ENCODE data around the gene OR2B3. TPM values are rescaled to one million over a fixed set of nuclear protein-coding genes. Genes with fewer than 3 reads are reported as not detected.
A peak's percentile ranks its signal among the peaks of the same experiment; 100 is the strongest.

Gene OR2B3
- total RNA-seq, 1 donor from 2014 or later = not detected

DNA sequence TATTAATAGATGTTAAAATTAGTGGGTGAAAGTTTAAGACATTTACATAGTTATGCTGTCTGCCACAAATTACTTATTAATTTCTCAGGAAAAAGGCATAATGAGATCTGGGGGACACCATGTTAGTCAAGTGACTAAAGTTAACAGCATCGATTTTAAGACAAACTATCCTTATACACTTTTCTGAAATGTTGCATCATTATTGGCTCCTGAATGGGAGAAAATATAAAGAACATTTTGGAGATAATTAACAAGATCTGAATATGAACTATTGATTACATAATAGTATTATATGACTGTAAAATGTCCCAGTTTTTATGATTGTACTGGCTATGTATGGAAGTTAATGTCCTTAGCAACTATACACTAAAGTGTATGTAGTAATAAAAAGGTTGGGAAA lies 7.9 kb downstream of the OR2B3 start:
- Mint-ChIP-seq H3K9me3 (ENCODE audit: unreplicated experiment) (no peaks in the 10 kb centered on the region), H3K36me3 (ENCODE audit: low read depth, unreplicated experiment) (no peaks in the 10 kb centered on the region), H3K4me3 (ENCODE audit: unreplicated experiment) (no peak overlapping the region), H3K27ac (ENCODE audit: unreplicated experiment) (no peak overlapping the region), H3K4me1 (ENCODE audit: low read depth, unreplicated experiment) (no peaks in the 10 kb centered on the region), H3K27me3 (ENCODE audit: low read depth, unreplicated experiment) (peaks cover 20% of the 10 kb centered on the region)
- no peaks in the 10 kb centered on the region for H3K36me3 ChIP-seq (ENCODE audit: insufficient read depth, low read length)
- DNase-seq (ENCODE audit: low read depth) = no peak
- TF ChIP-seq, protein P1, sequence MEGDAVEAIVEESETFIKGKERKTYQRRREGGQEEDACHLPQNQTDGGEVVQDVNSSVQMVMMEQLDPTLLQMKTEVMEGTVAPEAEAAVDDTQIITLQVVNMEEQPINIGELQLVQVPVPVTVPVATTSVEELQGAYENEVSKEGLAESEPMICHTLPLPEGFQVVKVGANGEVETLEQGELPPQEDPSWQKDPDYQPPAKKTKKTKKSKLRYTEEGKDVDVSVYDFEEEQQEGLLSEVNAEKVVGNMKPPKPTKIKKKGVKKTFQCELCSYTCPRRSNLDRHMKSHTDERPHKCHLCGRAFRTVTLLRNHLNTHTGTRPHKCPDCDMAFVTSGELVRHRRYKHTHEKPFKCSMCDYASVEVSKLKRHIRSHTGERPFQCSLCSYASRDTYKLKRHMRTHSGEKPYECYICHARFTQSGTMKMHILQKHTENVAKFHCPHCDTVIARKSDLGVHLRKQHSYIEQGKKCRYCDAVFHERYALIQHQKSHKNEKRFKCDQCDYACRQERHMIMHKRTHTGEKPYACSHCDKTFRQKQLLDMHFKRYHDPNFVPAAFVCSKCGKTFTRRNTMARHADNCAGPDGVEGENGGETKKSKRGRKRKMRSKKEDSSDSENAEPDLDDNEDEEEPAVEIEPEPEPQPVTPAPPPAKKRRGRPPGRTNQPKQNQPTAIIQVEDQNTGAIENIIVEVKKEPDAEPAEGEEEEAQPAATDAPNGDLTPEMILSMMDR (IDR thresholded peaks at IDR 0.05; ENCODE audit: insufficient read depth, low read depth, low read length) = no peak
- TF ChIP-seq EZH2 (IDR thresholded peaks at IDR 0.05; ENCODE audit: insufficient read depth, low read length) = no peak
- no peaks in the 10 kb centered on the region for H4K20me1 ChIP-seq (ENCODE audit: insufficient read depth, low read length)
- H3K27ac ChIP-seq (ENCODE audit: low read depth, low read length) = no peak overlapping the region
- H2AFZ ChIP-seq (ENCODE audit: low read depth, low read length) = no peak overlapping the region
- no peaks in the 10 kb centered on the region for H3K79me2 ChIP-seq (ENCODE audit: insufficient read depth, low read length)
- H3K9me3 ChIP-seq (ENCODE audit: insufficient read depth, low read depth, low read length) = peaks cover 2% of the 10 kb centered on the region
- H3K4me2 ChIP-seq (ENCODE audit: low read length) = no peak overlapping the region
- H3K4me3 ChIP-seq (ENCODE audit: insufficient read depth, low read depth, low read length) = no peak overlapping the region
- H3K9ac ChIP-seq (ENCODE audit: low read length) = no peak overlapping the region
- no peak for FAIRE-seq
- no peaks in the 10 kb centered on the region for H3K4me1 ChIP-seq (ENCODE audit: insufficient read depth, low read length)
- H3K27me3 ChIP-seq (ENCODE audit: insufficient read depth, low read length) = no peaks in the 10 kb centered on the region

DNA sequence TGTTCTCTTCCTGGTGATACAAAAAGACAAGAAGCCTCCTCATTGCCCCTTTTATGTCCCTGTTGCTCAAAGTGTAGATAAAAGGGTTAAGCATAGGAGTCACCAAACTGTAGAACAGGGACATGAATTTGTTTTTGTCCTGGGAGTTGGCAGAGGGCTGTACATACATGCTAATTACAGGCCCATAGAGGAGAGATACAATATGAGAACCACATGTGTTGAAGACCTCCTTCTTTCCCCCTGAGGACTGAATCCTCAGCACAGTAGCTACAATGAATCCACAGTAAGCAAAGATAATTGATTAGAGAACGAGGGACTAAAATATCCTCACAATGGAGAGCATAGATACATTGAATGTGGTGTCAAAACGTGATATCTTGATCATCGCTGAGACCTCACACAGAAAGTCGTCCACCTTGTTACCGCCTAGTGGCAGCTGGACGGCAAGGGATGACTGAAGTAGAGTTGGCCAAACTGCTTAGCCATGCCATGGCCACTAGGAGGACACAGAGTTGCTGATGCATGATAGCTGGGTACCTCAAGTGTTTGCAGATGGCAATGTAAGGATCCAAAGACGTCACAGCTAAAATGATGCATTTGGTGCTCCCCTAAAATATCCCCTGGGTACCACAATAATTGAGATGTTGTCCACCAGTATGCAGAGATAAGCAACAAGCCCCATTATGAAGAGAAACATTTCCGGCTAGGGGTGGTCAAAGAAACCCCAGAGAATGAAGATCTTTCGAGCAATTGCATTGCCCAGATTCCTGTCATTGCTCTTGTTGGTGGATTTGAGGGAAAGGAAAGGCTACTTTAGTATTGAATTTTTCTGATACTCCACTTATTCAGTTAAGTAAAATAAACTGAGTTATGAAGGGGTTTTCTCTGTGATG lies 15.0 kb downstream of the OR2B3 start:
- no peak for DNase-seq (ENCODE audit: low read depth)
- H3K4me3 ChIP-seq (ENCODE audit: insufficient read depth, low read depth, low read length) = no peak overlapping the region
- H2AFZ ChIP-seq (ENCODE audit: low read depth, low read length) = no peak overlapping the region
- Mint-ChIP-seq H3K27ac (ENCODE audit: unreplicated experiment) (no peak overlapping the region), H3K4me3 (ENCODE audit: unreplicated experiment) (no peak overlapping the region), H3K27me3 (ENCODE audit: low read depth, unreplicated experiment) (peaks cover 9% of the 10 kb centered on the region), H3K4me1 (ENCODE audit: low read depth, unreplicated experiment) (peaks cover 6% of the 10 kb centered on the region), H3K36me3 (ENCODE audit: low read depth, unreplicated experiment) (no peaks in the 10 kb centered on the region), H3K9me3 (ENCODE audit: unreplicated experiment) (no peaks in the 10 kb centered on the region)
- H3K9ac ChIP-seq (ENCODE audit: low read length) = no peak overlapping the region
- H3K27me3 ChIP-seq (ENCODE audit: insufficient read depth, low read length) = no peaks in the 10 kb centered on the region
- FAIRE-seq = no peak
- H3K4me1 ChIP-seq (ENCODE audit: insufficient read depth, low read length) = no peaks in the 10 kb centered on the region
- no peak for TF ChIP-seq EZH2 (IDR thresholded peaks at IDR 0.05; ENCODE audit: insufficient read depth, low read length)
- TF ChIP-seq, protein P1 (IDR thresholded peaks at IDR 0.05; ENCODE audit: insufficient read depth, low read depth, low read length) = peak; percentile 34
- no peak overlapping the region for H3K27ac ChIP-seq (ENCODE audit: low read depth, low read length)
- no peaks in the 10 kb centered on the region for H3K36me3 ChIP-seq (ENCODE audit: insufficient read depth, low read length)
- no peaks in the 10 kb centered on the region for H3K79me2 ChIP-seq (ENCODE audit: insufficient read depth, low read length)
- no peaks in the 10 kb centered on the region for H4K20me1 ChIP-seq (ENCODE audit: insufficient read depth, low read length)
- no peak overlapping the region for H3K4me2 ChIP-seq (ENCODE audit: low read length)
- no peaks in the 10 kb centered on the region for H3K9me3 ChIP-seq (ENCODE audit: insufficient read depth, low read depth, low read length)

DNA sequence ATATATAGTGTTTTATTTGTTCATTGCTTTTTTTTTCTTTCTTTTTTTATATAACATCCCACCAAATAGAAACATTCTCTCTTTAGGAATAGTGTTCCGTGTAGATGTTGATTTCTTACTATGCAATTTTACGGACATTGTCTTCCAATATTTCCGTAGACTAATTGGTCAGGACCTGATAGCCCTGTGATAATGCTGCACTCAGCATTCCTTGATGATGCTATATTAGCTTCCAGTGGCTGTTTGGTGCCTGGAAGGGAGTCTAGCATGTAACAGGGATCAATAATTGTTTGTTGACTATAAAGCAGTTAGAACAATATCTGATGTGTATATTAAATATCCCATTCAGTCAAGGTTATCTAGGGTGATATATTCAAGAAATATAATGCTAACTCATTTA lies 35.4 kb downstream of the OR2B3 start:
- H3K4me3 Mint-ChIP-seq (ENCODE audit: unreplicated experiment) = no peak overlapping the region
- H2AFZ ChIP-seq (ENCODE audit: low read depth, low read length) = no peak overlapping the region
- TF ChIP-seq, protein P1 (IDR thresholded peaks at IDR 0.05; ENCODE audit: insufficient read depth, low read depth, low read length) = no peak
- no peak for TF ChIP-seq EZH2 (IDR thresholded peaks at IDR 0.05; ENCODE audit: insufficient read depth, low read length)
- no peak overlapping the region for H3K27ac Mint-ChIP-seq (ENCODE audit: unreplicated experiment)
- no peaks in the 10 kb centered on the region for H3K79me2 ChIP-seq (ENCODE audit: insufficient read depth, low read length)
- H3K4me1 Mint-ChIP-seq (ENCODE audit: low read depth, unreplicated experiment) = no peaks in the 10 kb centered on the region
- DNase-seq (ENCODE audit: low read depth) = no peak
- H3K27me3 Mint-ChIP-seq (ENCODE audit: low read depth, unreplicated experiment) = no peaks in the 10 kb centered on the region
- no peaks in the 10 kb centered on the region for H4K20me1 ChIP-seq (ENCODE audit: insufficient read depth, low read length)
- H3K9me3 Mint-ChIP-seq (ENCODE audit: unreplicated experiment) = no peaks in the 10 kb centered on the region
- FAIRE-seq = no peak
- no peak overlapping the region for H3K4me2 ChIP-seq (ENCODE audit: low read length)
- H3K36me3 Mint-ChIP-seq (ENCODE audit: low read depth, unreplicated experiment) = no peaks in the 10 kb centered on the region
- no peaks in the 10 kb centered on the region for H3K4me1 ChIP-seq (ENCODE audit: insufficient read depth, low read length)
- H3K9ac ChIP-seq (ENCODE audit: low read length) = no peak overlapping the region
- H3K36me3 ChIP-seq (ENCODE audit: insufficient read depth, low read length) = no peaks in the 10 kb centered on the region
- no peak overlapping the region for H3K4me3 ChIP-seq (ENCODE audit: insufficient read depth, low read depth, low read length)
- no peaks in the 10 kb centered on the region for H3K9me3 ChIP-seq (ENCODE audit: insufficient read depth, low read depth, low read length)
- H3K27ac ChIP-seq (ENCODE audit: low read depth, low read length) = no peak overlapping the region
- no peaks in the 10 kb centered on the region for H3K27me3 ChIP-seq (ENCODE audit: insufficient read depth, low read length)
